Measurements from ENCODE around the gene ABCA9.

Gene ABCA9

DNA sequence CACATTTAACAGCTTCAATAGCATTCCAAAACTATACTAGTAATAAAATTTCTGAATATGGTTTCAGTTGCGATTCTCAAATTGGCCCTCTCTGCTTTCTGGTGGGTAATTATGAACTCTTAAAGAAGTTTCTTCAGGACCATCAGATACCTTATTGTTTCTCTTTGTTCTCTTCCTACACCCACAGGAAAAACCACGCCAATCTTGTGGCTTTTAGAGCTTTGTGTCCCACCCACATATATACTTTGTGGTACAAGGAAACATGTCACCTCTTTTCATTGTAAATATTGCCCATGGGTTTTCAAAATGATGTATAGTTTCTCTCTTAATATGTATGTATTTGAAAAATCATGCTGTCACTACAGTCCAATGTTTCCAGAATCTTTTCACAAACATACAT is 12.1 kb downstream of the ABCA9 start:
- Histone ChIP-seq H3K4me2 (ENCODE audit: low read length, poor library complexity, severe bottlenecking) (no peak overlapping the region), H2BK15ac (ENCODE audit: low read depth, poor library complexity, severe bottlenecking) (no peak overlapping the region), H3K23ac (ENCODE audit: low read length in 2 of 2) (no peak overlapping the region), H3K27ac (ENCODE audit: low read length, poor library complexity, severe bottlenecking) (no peak overlapping the region), H2BK120ac (ENCODE audit: low read depth, low read length) (no peak overlapping the region), H3K18ac (ENCODE audit: low read depth in 1 of 2, low read length in 2 of 2) (no peak overlapping the region), H2AFZ (ENCODE audit: low read depth, low read length) (no peak overlapping the region), H4K91ac (ENCODE audit: low read length) (no peak overlapping the region), H2BK12ac (ENCODE audit: low read length in 2 of 2) (no peak overlapping the region), H3K4ac (ENCODE audit: low read depth in 1 of 2, low read length in 2 of 2) (no peak overlapping the region), H3K4me3 (ENCODE audit: insufficient read depth in 1 of 2, low read depth in 1 of 2, low read length in 2 of 2) (no peak overlapping the region), H3K4me1 (ENCODE audit: control insufficient read depth, insufficient read depth, low read depth, low read length) (no peaks in the 10 kb centered on the region), H2BK5ac (ENCODE audit: low read depth, low read length, poor library complexity, severe bottlenecking) (no peak overlapping the region), H2AK5ac (ENCODE audit: low read length, severe bottlenecking) (no peak overlapping the region), H3K36me3 (ENCODE audit: control insufficient read depth in 1 of 2, insufficient read depth in 2 of 2, low read depth in 1 of 2, low read length in 2 of 2) (peaks cover 0 to 66% of the 10 kb centered on the region in 2 experiments), H3K79me1 (replicated peaks; ENCODE audit: low read length, poor library complexity, severe bottlenecking) (no peaks in the 10 kb centered on the region), H3K27me3 (ENCODE audit: control insufficient read depth in 1 of 2, insufficient read depth in 1 of 2, low read length in 2 of 2) (no peaks in the 10 kb centered on the region), H3K14ac (ENCODE audit: low read length in 2 of 2) (no peak overlapping the region), H3K9me3 (ENCODE audit: control insufficient read depth, low read length) (no peaks in the 10 kb centered on the region), H3K9ac (ENCODE audit: low read length) (peak overlapping the region; percentile 62), H4K8ac (ENCODE audit: low read length) (no peak overlapping the region)
- no peak for DNase-seq
- WGBS, result 100% methylated on average over 2 of the region's 2 CpGs

GRCh38 chr17:69047368-69048263 is 13.1 kb downstream of the ABCA9 start:
- Histone ChIP-seq H2AK5ac (ENCODE audit: low read length, severe bottlenecking) (peak overlapping the region; percentile 4), H4K91ac (ENCODE audit: low read length) (peak overlapping the region; percentile 30), H2BK5ac (ENCODE audit: low read depth, low read length, poor library complexity, severe bottlenecking) (peak overlapping the region; percentile 39), H3K4me3 (ENCODE audit: insufficient read depth in 1 of 2, low read depth in 1 of 2, low read length in 2 of 2) (no peak overlapping the region), H2BK12ac (ENCODE audit: low read length in 2 of 2) (peak overlapping the region in 1 of 2 experiments; percentile 79), H3K18ac (ENCODE audit: low read depth in 1 of 2, low read length in 2 of 2) (peak overlapping the region; percentile 23 to 54), H3K14ac (ENCODE audit: low read length in 2 of 2) (no peak overlapping the region), H3K27me3 (ENCODE audit: control insufficient read depth in 1 of 2, insufficient read depth in 1 of 2, low read length in 2 of 2) (no peaks in the 10 kb centered on the region), H3K9me3 (ENCODE audit: control insufficient read depth, low read length) (no peaks in the 10 kb centered on the region), H3K27ac (ENCODE audit: low read length, poor library complexity, severe bottlenecking) (peak overlapping the region; percentile 52), H3K4ac (ENCODE audit: low read depth in 1 of 2, low read length in 2 of 2) (peak overlapping the region; percentile 61 to 88), H3K4me2 (ENCODE audit: low read length, poor library complexity, severe bottlenecking) (no peak overlapping the region), H3K23ac (ENCODE audit: low read length in 2 of 2) (no peak overlapping the region), H2AFZ (ENCODE audit: low read depth, low read length) (no peak overlapping the region), H2BK120ac (ENCODE audit: low read depth, low read length) (peak overlapping the region; percentile 71), H3K9ac (ENCODE audit: low read length) (peak overlapping the region; percentile 78), H3K4me1 (ENCODE audit: control insufficient read depth, insufficient read depth, low read depth, low read length) (no peaks in the 10 kb centered on the region), H2BK15ac (ENCODE audit: low read depth, poor library complexity, severe bottlenecking) (no peak overlapping the region), H4K8ac (ENCODE audit: low read length) (peak overlapping the region; percentile 87), H3K36me3 (ENCODE audit: control insufficient read depth in 1 of 2, insufficient read depth in 2 of 2, low read depth in 1 of 2, low read length in 2 of 2) (peaks cover 0 to 70% of the 10 kb centered on the region in 2 experiments), H3K79me1 (replicated peaks; ENCODE audit: low read length, poor library complexity, severe bottlenecking) (no peaks in the 10 kb centered on the region)
- DNase-seq, result peak; percentile 80
- 0% methylated on average over 2 of the region's 3 CpGs for WGBS

- Histone ChIP-seq H2BK15ac (ENCODE audit: low read depth, poor library complexity, severe bottlenecking) (no peak overlapping the region), H3K27me3 (ENCODE audit: control insufficient read depth in 1 of 2, insufficient read depth in 1 of 2, low read length in 2 of 2) (no peaks in the 10 kb centered on the region), H2AK5ac (ENCODE audit: low read length, severe bottlenecking) (no peak overlapping the region), H3K9ac (ENCODE audit: low read length) (peak overlapping the region; percentile 10), H3K4me1 (ENCODE audit: control insufficient read depth, insufficient read depth, low read depth, low read length) (no peaks in the 10 kb centered on the region), H3K14ac (ENCODE audit: low read length in 2 of 2) (no peak overlapping the region), H3K36me3 (ENCODE audit: control insufficient read depth in 1 of 2, insufficient read depth in 2 of 2, low read depth in 1 of 2, low read length in 2 of 2) (peaks cover 0 to 80% of the 10 kb centered on the region in 2 experiments), H2BK12ac (ENCODE audit: low read length in 2 of 2) (no peak overlapping the region), H2BK5ac (ENCODE audit: low read depth, low read length, poor library complexity, severe bottlenecking) (no peak overlapping the region), H3K4ac (ENCODE audit: low read depth in 1 of 2, low read length in 2 of 2) (no peak overlapping the region), H4K8ac (ENCODE audit: low read length) (no peak overlapping the region), H3K4me3 (ENCODE audit: insufficient read depth in 1 of 2, low read depth in 1 of 2, low read length in 2 of 2) (no peak overlapping the region), H3K18ac (ENCODE audit: low read depth in 1 of 2, low read length in 2 of 2) (no peak overlapping the region), H3K27ac (ENCODE audit: low read length, poor library complexity, severe bottlenecking) (no peak overlapping the region), H3K23ac (ENCODE audit: low read length in 2 of 2) (no peak overlapping the region), H2BK120ac (ENCODE audit: low read depth, low read length) (no peak overlapping the region), H3K79me1 (replicated peaks; ENCODE audit: low read length, poor library complexity, severe bottlenecking) (no peaks in the 10 kb centered on the region), H3K4me2 (ENCODE audit: low read length, poor library complexity, severe bottlenecking) (no peak overlapping the region), H2AFZ (ENCODE audit: low read depth, low read length) (no peak overlapping the region), H4K91ac (ENCODE audit: low read length) (no peak overlapping the region), H3K9me3 (ENCODE audit: control insufficient read depth, low read length) (no peaks in the 10 kb centered on the region)
- no peak for DNase-seq
- WGBS, result 83% methylated on average over 1 of the region's 4 CpGs
These were observed 14.5 kb downstream of the ABCA9 start for GRCh38 chr17:69046121-69046807.

GRCh38 chr17:69045646-69046045 is 15.1 kb downstream of the ABCA9 start:
- no peak overlapping the region for H2BK5ac ChIP-seq (ENCODE audit: low read depth, low read length, poor library complexity, severe bottlenecking)
- H3K36me3 ChIP-seq (ENCODE audit: control insufficient read depth in 1 of 2, insufficient read depth in 2 of 2, low read depth in 1 of 2, low read length in 2 of 2), result peaks cover 0 to 84% of the 10 kb centered on the region in 2 experiments
- no CpG with 5 or more reads among the region's 2 CpGs for WGBS
- H4K91ac ChIP-seq (ENCODE audit: low read length), result no peak overlapping the region
- H3K4me2 ChIP-seq (ENCODE audit: low read length, poor library complexity, severe bottlenecking), result no peak overlapping the region
- H4K8ac ChIP-seq (ENCODE audit: low read length), result no peak overlapping the region
- no peaks in the 10 kb centered on the region for H3K9me3 ChIP-seq (ENCODE audit: control insufficient read depth, low read length)
- no peak overlapping the region for H2AK5ac ChIP-seq (ENCODE audit: low read length, severe bottlenecking)
- H2AFZ ChIP-seq (ENCODE audit: low read depth, low read length), result no peak overlapping the region
- no peak overlapping the region for H3K4ac ChIP-seq (ENCODE audit: low read depth in 1 of 2, low read length in 2 of 2)
- no peaks in the 10 kb centered on the region for H3K4me1 ChIP-seq (ENCODE audit: control insufficient read depth, insufficient read depth, low read depth, low read length)
- H3K9ac ChIP-seq (ENCODE audit: low read length), result no peak overlapping the region
- no peak overlapping the region for H2BK120ac ChIP-seq (ENCODE audit: low read depth, low read length)
- no peak overlapping the region for H3K4me3 ChIP-seq (ENCODE audit: insufficient read depth in 1 of 2, low read depth in 1 of 2, low read length in 2 of 2)
- no peak overlapping the region for H2BK15ac ChIP-seq (ENCODE audit: low read depth, poor library complexity, severe bottlenecking)
- H3K14ac ChIP-seq (ENCODE audit: low read length in 2 of 2), result no peak overlapping the region
- no peak overlapping the region for H3K23ac ChIP-seq (ENCODE audit: low read length in 2 of 2)
- H3K18ac ChIP-seq (ENCODE audit: low read depth in 1 of 2, low read length in 2 of 2), result no peak overlapping the region
- H3K79me1 ChIP-seq (replicated peaks; ENCODE audit: low read length, poor library complexity, severe bottlenecking), result no peaks in the 10 kb centered on the region
- no peak overlapping the region for H3K27ac ChIP-seq (ENCODE audit: low read length, poor library complexity, severe bottlenecking)
- H2BK12ac ChIP-seq (ENCODE audit: low read length in 2 of 2), result no peak overlapping the region
- H3K27me3 ChIP-seq (ENCODE audit: control insufficient read depth in 1 of 2, insufficient read depth in 1 of 2, low read length in 2 of 2), result no peaks in the 10 kb centered on the region
- no peak for DNase-seq

All from mesenchymal stem cell (in vitro differentiated cells and primary cell).